Lower lobe of right lung (tissue), 2 donors: Measurements from ENCODE around the gene DCXR. TPM values are rescaled to one million over a fixed set of nuclear protein-coding genes. Genes with fewer than 3 reads are reported as not detected.

Experiments used
- ATAC-seq, 2 donors: fragments of 200-7000 bp; cut with Tn5 transposase; one replicate each; pipeline ENCODE4 v1.9.1; 2020 to 2022; ENCODE audit warnings: mild to moderate bottlenecking in 2 of 2, moderate library complexity in 2 of 2
- DNase-seq: peaks from one replicate; pipeline ENCODE4 v3.0.0-alpha.2; 2020
- H3K27ac ChIP-seq: fragments of 200-600 bp; one replicate; pipeline ENCODE4 v1.8.0; 2022
- H3K27me3 ChIP-seq: fragments of 200-600 bp; one replicate; pipeline ENCODE4 v1.8.0; 2022; ENCODE audit warnings: low read depth
- H3K36me3 ChIP-seq: fragments of 200-600 bp; one replicate; pipeline ENCODE4 v1.8.0; 2022; ENCODE audit warnings: mild to moderate bottlenecking
- H3K4me1 ChIP-seq: fragments of 200-600 bp; one replicate; pipeline ENCODE4 v1.8.0; 2022
- H3K4me3 ChIP-seq: fragments of 200-600 bp; one replicate; pipeline ENCODE4 v1.8.0; 2022; ENCODE audit warnings: mild to moderate bottlenecking
- H3K9me3 ChIP-seq: fragments of 200-600 bp; one replicate; pipeline ENCODE4 v1.8.0; 2022
- intact Hi-C: fragments of 100-400 bp; cut with DNase I; formaldehyde crosslinking; loops from one replicate; pipeline ENCODE4 v1.11.0; 2022
- total RNA-seq: library from RNA; stranded (reverse); fragmentation: NEBNext Ultra II Directional; extraction: Animal tissue kit (Norgen Biotek cat#: 25700); gene quantifications from one replicate; pipeline ENCODE4 v1.2.1, GENCODE V29; 2021
- TF ChIP-seq, protein P1 (sequence below): fragments of 200-600 bp; IDR thresholded peaks from one replicate; pipeline ENCODE4 v1.8.0; 2022; ENCODE audit warnings: antibody characterized with exemption, mild to moderate bottlenecking
- donor health status: DM: no; HTN: yes; CAD: no; lungs with severe emphysema.

Gene DCXR
- total RNA-seq, 1 donor from 2014 or later: 133 TPM

DNA sequence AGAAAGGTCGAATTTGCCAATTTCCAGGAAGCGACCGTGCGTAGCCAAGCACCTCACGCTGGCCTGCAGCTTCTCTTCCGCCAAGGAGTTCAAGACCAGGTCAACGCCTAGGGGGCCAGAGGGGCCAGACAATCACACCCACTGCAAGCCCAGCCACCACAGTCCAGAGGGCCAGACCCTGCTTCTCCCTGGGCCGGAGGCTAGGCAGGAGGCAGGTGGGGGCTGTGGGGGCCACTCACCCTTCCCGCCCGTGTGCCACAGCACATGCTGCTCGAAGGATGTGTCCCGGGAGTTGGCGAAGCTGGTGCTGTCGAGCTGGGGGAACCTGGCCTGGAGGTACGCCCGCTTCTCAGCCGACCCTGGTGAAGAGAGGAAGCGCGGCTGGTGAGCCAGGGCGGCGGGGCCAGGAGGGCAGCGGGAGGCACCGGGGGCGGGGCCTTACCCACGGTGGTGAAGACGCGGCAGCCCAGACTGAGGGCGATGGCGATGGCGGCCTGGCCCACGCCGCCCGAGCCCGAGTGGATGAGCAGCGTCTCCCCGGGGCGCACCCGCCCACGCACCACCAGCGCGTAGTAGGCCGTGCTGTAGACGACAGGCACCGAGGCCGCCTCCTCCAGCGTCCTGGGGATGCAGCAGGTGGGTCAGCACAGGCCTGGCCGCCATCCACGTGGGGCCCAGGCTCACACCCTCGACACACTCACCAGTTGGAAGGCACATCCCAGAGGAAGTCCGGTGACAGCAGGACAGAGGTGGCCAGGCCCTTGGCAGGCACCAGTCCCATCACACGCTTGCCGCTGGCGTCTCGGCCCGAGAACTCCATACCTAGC, 46.2 kb upstream of the DCXR start:
- Histone ChIP-seq H3K9me3 (no peaks in the 10 kb centered on the region), H3K4me3 (no peak overlapping the region), H3K4me1 (no peaks in the 10 kb centered on the region), H3K27ac (no peak overlapping the region), H3K36me3 (peaks cover 100% of the 10 kb centered on the region), H3K27me3 (no peaks in the 10 kb centered on the region)
- intact Hi-C loops: no loop called here
- DNase-seq (no peak), ATAC-seq (no peak)
- TF ChIP-seq, protein P1, sequence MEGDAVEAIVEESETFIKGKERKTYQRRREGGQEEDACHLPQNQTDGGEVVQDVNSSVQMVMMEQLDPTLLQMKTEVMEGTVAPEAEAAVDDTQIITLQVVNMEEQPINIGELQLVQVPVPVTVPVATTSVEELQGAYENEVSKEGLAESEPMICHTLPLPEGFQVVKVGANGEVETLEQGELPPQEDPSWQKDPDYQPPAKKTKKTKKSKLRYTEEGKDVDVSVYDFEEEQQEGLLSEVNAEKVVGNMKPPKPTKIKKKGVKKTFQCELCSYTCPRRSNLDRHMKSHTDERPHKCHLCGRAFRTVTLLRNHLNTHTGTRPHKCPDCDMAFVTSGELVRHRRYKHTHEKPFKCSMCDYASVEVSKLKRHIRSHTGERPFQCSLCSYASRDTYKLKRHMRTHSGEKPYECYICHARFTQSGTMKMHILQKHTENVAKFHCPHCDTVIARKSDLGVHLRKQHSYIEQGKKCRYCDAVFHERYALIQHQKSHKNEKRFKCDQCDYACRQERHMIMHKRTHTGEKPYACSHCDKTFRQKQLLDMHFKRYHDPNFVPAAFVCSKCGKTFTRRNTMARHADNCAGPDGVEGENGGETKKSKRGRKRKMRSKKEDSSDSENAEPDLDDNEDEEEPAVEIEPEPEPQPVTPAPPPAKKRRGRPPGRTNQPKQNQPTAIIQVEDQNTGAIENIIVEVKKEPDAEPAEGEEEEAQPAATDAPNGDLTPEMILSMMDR: no peak

DNA sequence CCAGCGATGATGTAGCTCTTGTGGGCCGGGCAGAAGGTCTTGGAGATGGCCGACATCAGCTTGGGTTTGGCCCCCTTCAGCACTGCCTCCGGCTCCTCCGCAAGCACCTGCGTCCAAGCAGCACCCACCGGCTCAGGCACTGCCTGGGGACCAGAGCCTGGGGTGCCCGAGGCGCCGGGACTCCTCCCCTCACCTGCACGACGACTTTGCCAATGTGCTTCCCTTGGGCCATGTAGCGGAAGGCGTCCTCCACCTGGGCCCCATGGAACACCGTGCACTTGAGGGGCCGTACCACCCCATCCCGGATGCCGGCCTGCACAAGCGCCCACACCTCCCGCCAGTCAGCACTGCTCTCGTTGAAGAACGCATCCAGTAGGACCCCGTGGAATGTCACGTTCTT, 45.5 kb upstream of the DCXR start:
- intact Hi-C loops: no loop called here
- H3K27ac ChIP-seq: no peak overlapping the region
- H3K36me3 ChIP-seq: peaks cover 96% of the 10 kb centered on the region
- H3K4me1 ChIP-seq: no peaks in the 10 kb centered on the region
- DNase-seq (no peak), ATAC-seq (no peak)
- no peaks in the 10 kb centered on the region for H3K9me3 ChIP-seq
- no peak overlapping the region for H3K4me3 ChIP-seq
- TF ChIP-seq, protein P1: no peak
- H3K27me3 ChIP-seq: no peaks in the 10 kb centered on the region

DNA sequence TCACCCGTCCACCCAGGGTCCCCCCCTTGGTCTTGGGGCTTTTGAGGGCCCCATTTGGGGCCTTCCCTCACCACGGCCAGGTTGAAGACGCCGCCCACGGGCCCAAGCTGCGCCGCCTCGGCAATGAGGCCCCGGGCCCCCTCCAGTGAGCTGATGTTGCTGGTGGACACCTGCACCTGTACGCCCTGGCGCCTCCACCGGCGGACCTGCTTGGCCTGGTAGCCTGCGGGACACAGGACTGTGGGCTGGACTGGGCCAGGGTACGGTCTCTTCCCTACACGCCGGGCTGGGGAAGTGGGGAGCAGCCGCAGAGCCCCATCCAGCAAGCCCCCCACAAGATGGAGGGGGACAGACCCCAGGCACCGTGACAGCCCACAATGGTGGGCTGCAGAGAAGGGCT, 45.0 kb upstream of the DCXR start:
- Histone ChIP-seq H3K4me1 (no peaks in the 10 kb centered on the region), H3K36me3 (peaks cover 91% of the 10 kb centered on the region), H3K27me3 (no peaks in the 10 kb centered on the region), H3K9me3 (no peaks in the 10 kb centered on the region), H3K27ac (no peak overlapping the region), H3K4me3 (no peak overlapping the region)
- no peak for ATAC-seq
- no peak for DNase-seq
- TF ChIP-seq, protein P1: no peak
- intact Hi-C loops: no loop called here

DNA sequence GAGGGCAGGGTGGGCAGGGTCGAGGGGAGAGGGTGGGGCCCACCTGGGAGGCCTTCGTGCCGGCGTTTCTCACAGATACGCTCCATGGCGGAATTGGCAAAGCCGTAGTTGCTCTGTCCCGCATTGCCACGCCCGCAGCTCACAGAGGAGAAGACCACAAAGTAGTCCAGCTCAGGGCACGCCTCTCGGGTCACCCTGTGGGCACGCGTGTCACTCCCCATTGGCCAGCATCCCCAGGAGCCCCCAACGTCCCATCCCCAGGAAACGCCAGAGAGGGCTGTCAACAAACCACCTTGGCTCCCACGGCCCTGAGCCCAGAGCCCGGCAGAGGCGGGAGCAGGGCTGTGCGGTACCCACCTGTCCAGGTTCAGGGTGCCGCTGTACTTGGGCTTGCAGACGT, 44.5 kb upstream of the DCXR start:
- ATAC-seq: no peak
- peaks cover 86% of the 10 kb centered on the region for H3K36me3 ChIP-seq

DNA sequence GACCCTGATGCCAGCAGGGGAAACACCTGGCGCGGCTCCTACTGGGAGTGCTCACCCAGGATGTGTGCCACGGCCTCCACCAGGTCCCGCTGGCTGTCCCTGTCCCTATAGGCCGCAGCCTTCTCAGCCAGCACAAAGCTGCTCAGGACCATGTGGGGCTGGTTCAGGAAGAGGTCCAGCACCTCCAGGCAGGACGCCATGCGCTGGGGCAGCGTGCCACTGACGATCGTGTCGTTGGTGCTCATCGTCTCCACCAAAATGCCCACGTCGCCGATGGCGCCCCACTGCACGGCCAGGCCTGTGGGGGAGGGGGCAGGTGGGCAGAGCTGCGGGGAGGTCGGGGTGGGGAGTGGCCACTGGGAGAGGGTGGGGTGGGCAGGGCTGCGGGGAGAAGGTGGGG, 44.0 kb upstream of the DCXR start:
- no peaks in the 10 kb centered on the region for H3K27me3 ChIP-seq
- intact Hi-C loops: no loop called here
- TF ChIP-seq, protein P1: no peak
- H3K36me3 ChIP-seq: peaks cover 82% of the 10 kb centered on the region
- H3K27ac ChIP-seq: no peak overlapping the region
- ATAC-seq (no peak), DNase-seq (no peak)
- no peaks in the 10 kb centered on the region for H3K4me1 ChIP-seq
- H3K9me3 ChIP-seq: no peaks in the 10 kb centered on the region
- H3K4me3 ChIP-seq: no peak overlapping the region

More for the DNA sequence above, 44.5 kb upstream of the DCXR start:
- Histone ChIP-seq H3K4me3 (no peak overlapping the region), H3K27me3 (no peaks in the 10 kb centered on the region), H3K9me3 (no peaks in the 10 kb centered on the region), H3K4me1 (no peaks in the 10 kb centered on the region), H3K27ac (no peak overlapping the region)
- intact Hi-C loops: no loop called here
- no peak for DNase-seq
- TF ChIP-seq, protein P1: no peak
